Thyroid gland (tissue), 4 donors: ENCODE measurements around the gene PDE6C.

ENCODE experiments used
- CTCF ChIP-seq, 6 experiments: fragments of 200-600 bp in 3 of 6; fragments of 450-650 bp in 3 of 6; sonication (generic) in 3 of 6; IDR thresholded peaks; one replicate each; pipeline ENCODE4 v1.5.1; 2016 to 2019; ENCODE audit warnings: antibody characterized with exemption in 6 of 6, mild to moderate bottlenecking in 2 of 6, inconsistent platforms in 1 of 6, moderate library complexity in 1 of 6
- POLR2A ChIP-seq, 2 donors: fragments of 450-650 bp; IDR thresholded peaks; one replicate each; pipeline ENCODE4 v1.6.1; 2017; ENCODE audit warnings: antibody characterized with exemption in 2 of 2, mild to moderate bottlenecking in 2 of 2, moderate library complexity in 1 of 2

GRCh38 chr10:93599778-93600177 is 12.6 kb upstream of the PDE6C start:
- TF ChIP-seq CTCF (IDR thresholded peaks at IDR 0.05) = no peak
- TF ChIP-seq POLR2A (IDR thresholded peaks at IDR 0.05) = no peak
